ENCODE results near the gene AIRE.
"Not testable (repeated sequence)": the region's sequence is repeated elsewhere in the genome, so short reads cannot be mapped to it uniquely, and the experiment has no call there.

Gene AIRE

GRCh38 chr21:44285138-44285992, at the start of gene AIRE:
Gene AIRE, plus strand, starts transcription at chr21:44285876. Its CDS starts 131 bp downstream, at chr21:44286007.
- no peak for TF ChIP-seq CTCF (conservative IDR thresholded peaks at IDR 0.05; ENCODE audit: low read depth, low read length)
- H3K4me3 ChIP-seq (ENCODE audit: low read length): no peak within 1 kb of the TSS
- DNase-seq (ENCODE audit: low read depth): no peak

GRCh38 chr21:44240353-44240752, 45.3 kb upstream of the AIRE start:
- not testable (repeated sequence) for H3K4me3 ChIP-seq (ENCODE audit: low read length); DNase-seq (ENCODE audit: low read depth)

GRCh38 chr21:44240842-44241241, 44.8 kb upstream of the AIRE start, which contains the start of gene ICOSLG:
Gene ICOSLG, minus strand, starts transcription at chr21:44240943. Its CDS starts 126 bp downstream, at chr21:44240817.
- not testable (repeated sequence) for H3K4me3 ChIP-seq (ENCODE audit: low read length); DNase-seq (ENCODE audit: low read depth)

GRCh38 chr21:44241281-44241680, 44.4 kb upstream of the AIRE start:
- H3K4me3 ChIP-seq (ENCODE audit: low read length); DNase-seq (ENCODE audit: low read depth): not testable (repeated sequence)

- not testable (repeated sequence) for H3K4me3 ChIP-seq (ENCODE audit: low read length); DNase-seq (ENCODE audit: low read depth)
Observed at GRCh38 chr21:44243980-44244379, 41.7 kb upstream of the AIRE start.

GRCh38 chr21:44247904-44248303, 37.8 kb upstream of the AIRE start:
- not testable (repeated sequence) for DNase-seq (ENCODE audit: low read depth); H3K4me3 ChIP-seq (ENCODE audit: low read length)

- H3K4me3 ChIP-seq (ENCODE audit: low read length); DNase-seq (ENCODE audit: low read depth): not testable (repeated sequence)
Observed at GRCh38 chr21:44249204-44250037, 36.3 kb upstream of the AIRE start.

- no peak overlapping the region for H3K4me3 ChIP-seq (ENCODE audit: low read length)
- TF ChIP-seq CTCF (conservative IDR thresholded peaks at IDR 0.05; ENCODE audit: low read depth, low read length): no peak
- DNase-seq (ENCODE audit: low read depth): no peak
Observed at GRCh38 chr21:44253832-44254710, 31.6 kb upstream of the AIRE start.

GRCh38 chr21:44255511-44255981, 30.1 kb upstream of the AIRE start:
- no peak for TF ChIP-seq CTCF (conservative IDR thresholded peaks at IDR 0.05; ENCODE audit: low read depth, low read length)
- no peak for DNase-seq (ENCODE audit: low read depth)
- H3K4me3 ChIP-seq (ENCODE audit: low read length): no peak overlapping the region

All from retinal pigment epithelial cell (primary cell).